ENCODE results near the gene CLEC4D. TPM values are rescaled to one million over a fixed set of nuclear protein-coding genes. Genes with fewer than 3 reads are reported as not detected.

The CLEC4D gene
- total RNA-seq (2014; rRNA removed; shearing (Covaris generic); ENCODE audit: low replicate concordance) = not detected in 2 replicates

- Histone ChIP-seq H4K20me1 (ENCODE audit: insufficient read depth, low read depth, low read length) (no peaks in the 10 kb centered on the region), H3K9me3 (ENCODE audit: low read length) (no peaks in the 10 kb centered on the region), H3K4me2 (ENCODE audit: low read depth, low read length, poor library complexity, severe bottlenecking) (no peak within 1 kb of the TSS), H3K79me2 (ENCODE audit: low read length) (no peaks in the 10 kb centered on the region), H3K9ac (ENCODE audit: low read length) (no peak within 1 kb of the TSS), H2AFZ (ENCODE audit: low read length) (no peak within 1 kb of the TSS), H3K36me3 (ENCODE audit: insufficient read depth, low read length) (no peaks in the 10 kb centered on the region), H3K9me2 (replicated peaks; ENCODE audit: insufficient read depth, low read length) (no peaks in the 10 kb centered on the region), H3K27me3 (ENCODE audit: low read length) (no peaks in the 10 kb centered on the region), H3K4me3 (ENCODE audit: low read length) (no peak within 1 kb of the TSS), H3K27ac (ENCODE audit: low read length) (no peak within 1 kb of the TSS), H3K4me1 (ENCODE audit: low read length) (peaks cover 11% of the 10 kb centered on the region)
- no peak for DNase-seq
Measured at GRCh38 chr12:8513256-8513655, at the start of gene CLEC4D. TSS of gene CLEC4D (plus strand) at chr12:8513503. CDS start at chr12:8513733, 230 bp downstream.

DNA sequence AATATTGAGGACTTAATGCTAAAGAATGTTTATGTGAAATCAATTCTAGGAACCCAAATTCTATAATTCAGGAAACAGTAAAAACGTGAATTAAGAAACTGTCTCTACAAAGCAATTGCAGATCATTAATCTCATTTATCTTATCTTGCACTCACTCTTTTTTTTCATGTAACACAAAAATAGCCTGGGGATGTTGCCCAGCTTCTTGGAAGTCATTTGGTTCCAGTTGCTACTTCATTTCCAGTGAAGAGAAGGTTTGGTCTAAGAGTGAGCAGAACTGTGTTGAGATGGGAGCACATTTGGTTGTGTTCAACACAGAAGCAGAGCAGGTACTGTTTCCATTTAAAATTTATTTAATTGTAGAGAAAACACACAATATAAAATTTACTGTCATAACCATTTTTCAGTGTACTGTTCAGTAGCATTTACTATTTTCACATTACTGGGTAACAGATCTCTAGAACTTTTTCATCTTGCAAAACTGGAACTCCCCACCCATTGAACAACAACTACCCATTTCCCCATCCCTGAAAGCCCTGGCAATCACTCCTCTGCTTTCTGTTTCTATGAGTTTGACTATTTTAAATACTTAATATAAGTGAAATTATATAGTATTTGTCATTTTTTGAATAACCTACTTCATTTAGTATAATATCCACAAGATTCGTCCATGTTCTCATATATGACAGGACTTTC lies 47.9 kb upstream of the CLEC4D start:
- H3K27me3 ChIP-seq (ENCODE audit: low read length) = 0 out of 2 replicates have a peak, but pooled peaks cover 4% of the 10 kb centered on the region
- DNase-seq = no peak
- no peak overlapping the region for H3K27ac ChIP-seq (ENCODE audit: low read length)
- H3K4me2 ChIP-seq (ENCODE audit: low read depth, low read length, poor library complexity, severe bottlenecking) = no peak overlapping the region
- peaks cover 5% of the 10 kb centered on the region; the same call in 1 of the 2 replicates for H3K9me3 ChIP-seq (ENCODE audit: low read length)
- H3K36me3 ChIP-seq (ENCODE audit: insufficient read depth, low read length) = no peaks in the 10 kb centered on the region
- H2AFZ ChIP-seq (ENCODE audit: low read length) = no peak overlapping the region
- no peaks in the 10 kb centered on the region for H3K4me1 ChIP-seq (ENCODE audit: low read length)
- H3K9ac ChIP-seq (ENCODE audit: low read length) = no peak overlapping the region
- no peaks in the 10 kb centered on the region for H3K79me2 ChIP-seq (ENCODE audit: low read length)
- H3K4me3 ChIP-seq (ENCODE audit: low read length) = no peak overlapping the region
- no peaks in the 10 kb centered on the region for H3K9me2 ChIP-seq (replicated peaks; ENCODE audit: insufficient read depth, low read length)
- H4K20me1 ChIP-seq (ENCODE audit: insufficient read depth, low read depth, low read length) = no peaks in the 10 kb centered on the region

DNA sequence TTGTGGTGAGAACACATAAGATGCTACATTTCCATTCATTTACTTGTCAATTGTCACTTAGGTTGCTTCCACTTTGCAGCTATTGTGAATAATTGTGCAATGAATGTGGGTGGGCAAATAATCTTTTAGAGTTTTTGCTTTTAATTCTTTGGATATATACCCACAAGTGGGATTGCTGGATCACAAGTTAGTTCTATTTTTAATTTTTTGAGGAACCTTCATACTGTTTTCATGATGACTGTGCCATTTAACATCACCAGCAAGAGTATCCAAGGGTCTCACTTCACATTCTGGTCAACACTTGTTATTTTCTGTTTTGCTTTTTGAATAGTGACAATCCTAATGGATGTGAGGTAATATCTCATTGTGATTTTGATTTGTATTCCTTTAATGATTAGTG lies 47.1 kb upstream of the CLEC4D start:
- H3K27me3 ChIP-seq (ENCODE audit: low read length) = 0 out of 2 replicates have a peak, but pooled peaks cover 4% of the 10 kb centered on the region
- H3K4me3 ChIP-seq (ENCODE audit: low read length) = no peak overlapping the region
- H3K9me3 ChIP-seq (ENCODE audit: low read length) = peaks cover 5% of the 10 kb centered on the region; the same call in 1 of the 2 replicates
- no peaks in the 10 kb centered on the region for H3K9me2 ChIP-seq (replicated peaks; ENCODE audit: insufficient read depth, low read length)
- no peak overlapping the region for H3K4me2 ChIP-seq (ENCODE audit: low read depth, low read length, poor library complexity, severe bottlenecking)
- no peak overlapping the region for H2AFZ ChIP-seq (ENCODE audit: low read length)
- no peaks in the 10 kb centered on the region for H3K4me1 ChIP-seq (ENCODE audit: low read length)
- no peak for DNase-seq
- no peaks in the 10 kb centered on the region for H3K36me3 ChIP-seq (ENCODE audit: insufficient read depth, low read length)
- no peaks in the 10 kb centered on the region for H3K79me2 ChIP-seq (ENCODE audit: low read length)
- H3K9ac ChIP-seq (ENCODE audit: low read length) = no peak overlapping the region
- no peak overlapping the region for H3K27ac ChIP-seq (ENCODE audit: low read length)
- H4K20me1 ChIP-seq (ENCODE audit: insufficient read depth, low read depth, low read length) = no peaks in the 10 kb centered on the region

- Histone ChIP-seq H3K9me2 (replicated peaks; ENCODE audit: insufficient read depth, low read length) (no peaks in the 10 kb centered on the region), H3K27ac (ENCODE audit: low read length) (no peak overlapping the region), H4K20me1 (ENCODE audit: insufficient read depth, low read depth, low read length) (no peaks in the 10 kb centered on the region), H3K9ac (ENCODE audit: low read length) (no peak overlapping the region), H2AFZ (ENCODE audit: low read length) (no peak overlapping the region), H3K4me3 (ENCODE audit: low read length) (no peak overlapping the region), H3K36me3 (ENCODE audit: insufficient read depth, low read length) (no peaks in the 10 kb centered on the region), H3K79me2 (ENCODE audit: low read length) (no peaks in the 10 kb centered on the region), H3K4me2 (ENCODE audit: low read depth, low read length, poor library complexity, severe bottlenecking) (no peak overlapping the region), H3K27me3 (ENCODE audit: low read length) (0 out of 2 replicates have a peak, but pooled peaks cover 4% of the 10 kb centered on the region), H3K4me1 (ENCODE audit: low read length) (no peaks in the 10 kb centered on the region), H3K9me3 (ENCODE audit: low read length) (peaks cover 5% of the 10 kb centered on the region; the same call in 1 of the 2 replicates)
- no peak for DNase-seq
Measured at GRCh38 chr12:8471090-8471489, 42.2 kb upstream of the CLEC4D start.

- Histone ChIP-seq H2AFZ (ENCODE audit: low read length) (no peak overlapping the region), H3K4me1 (ENCODE audit: low read length) (no peaks in the 10 kb centered on the region), H3K79me2 (ENCODE audit: low read length) (no peaks in the 10 kb centered on the region), H3K9me2 (replicated peaks; ENCODE audit: insufficient read depth, low read length) (no peaks in the 10 kb centered on the region), H3K36me3 (ENCODE audit: insufficient read depth, low read length) (no peaks in the 10 kb centered on the region), H3K9ac (ENCODE audit: low read length) (no peak overlapping the region), H3K27me3 (ENCODE audit: low read length) (no peaks in the 10 kb centered on the region), H3K4me2 (ENCODE audit: low read depth, low read length, poor library complexity, severe bottlenecking) (no peak overlapping the region), H4K20me1 (ENCODE audit: insufficient read depth, low read depth, low read length) (no peaks in the 10 kb centered on the region), H3K27ac (ENCODE audit: low read length) (no peak overlapping the region), H3K4me3 (ENCODE audit: low read length) (no peak overlapping the region), H3K9me3 (ENCODE audit: low read length) (no peaks in the 10 kb centered on the region)
- no peak for DNase-seq
Measured at GRCh38 chr12:8475508-8476203, 37.6 kb upstream of the CLEC4D start.

- H3K4me2 ChIP-seq (ENCODE audit: low read depth, low read length, poor library complexity, severe bottlenecking) = no peak overlapping the region
- no peak overlapping the region for H3K4me3 ChIP-seq (ENCODE audit: low read length)
- no peak for DNase-seq
- H4K20me1 ChIP-seq (ENCODE audit: insufficient read depth, low read depth, low read length) = no peaks in the 10 kb centered on the region
- no peaks in the 10 kb centered on the region for H3K27me3 ChIP-seq (ENCODE audit: low read length)
- no peak overlapping the region for H2AFZ ChIP-seq (ENCODE audit: low read length)
- no peaks in the 10 kb centered on the region for H3K36me3 ChIP-seq (ENCODE audit: insufficient read depth, low read length)
- no peak overlapping the region for H3K9ac ChIP-seq (ENCODE audit: low read length)
- no peaks in the 10 kb centered on the region for H3K9me3 ChIP-seq (ENCODE audit: low read length)
- no peak overlapping the region for H3K27ac ChIP-seq (ENCODE audit: low read length)
- no peaks in the 10 kb centered on the region for H3K4me1 ChIP-seq (ENCODE audit: low read length)
- H3K79me2 ChIP-seq (ENCODE audit: low read length) = no peaks in the 10 kb centered on the region
- H3K9me2 ChIP-seq (replicated peaks; ENCODE audit: insufficient read depth, low read length) = no peaks in the 10 kb centered on the region
Measured at GRCh38 chr12:8482571-8483061, 30.7 kb upstream of the CLEC4D start.

DNA sequence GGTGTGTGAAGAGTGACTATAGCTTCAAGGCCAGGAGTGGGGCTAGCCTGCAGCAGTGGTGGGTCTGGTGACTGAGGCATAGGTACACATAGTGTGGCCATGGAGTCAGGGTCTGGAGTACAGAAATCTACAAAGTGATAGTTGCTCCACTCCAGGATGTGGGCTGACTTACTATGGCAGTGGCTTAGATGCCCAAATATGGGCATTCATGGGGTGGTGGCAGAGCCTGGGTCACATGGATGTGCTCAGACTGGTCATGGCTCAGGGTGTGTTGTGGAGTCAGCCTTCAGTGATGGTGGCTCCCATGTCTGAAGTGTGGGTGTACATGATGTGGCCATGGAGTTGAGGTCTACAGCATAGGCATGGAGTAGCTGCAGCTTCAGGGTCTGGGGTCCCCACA lies 30.2 kb upstream of the CLEC4D start:
- Histone ChIP-seq H3K4me1 (ENCODE audit: low read length) (no peaks in the 10 kb centered on the region), H4K20me1 (ENCODE audit: insufficient read depth, low read depth, low read length) (no peaks in the 10 kb centered on the region), H3K4me2 (ENCODE audit: low read depth, low read length, poor library complexity, severe bottlenecking) (no peak overlapping the region), H3K79me2 (ENCODE audit: low read length) (no peaks in the 10 kb centered on the region), H3K9me2 (replicated peaks; ENCODE audit: insufficient read depth, low read length) (no peaks in the 10 kb centered on the region), H2AFZ (ENCODE audit: low read length) (no peak overlapping the region), H3K9ac (ENCODE audit: low read length) (no peak overlapping the region), H3K9me3 (ENCODE audit: low read length) (no peaks in the 10 kb centered on the region), H3K36me3 (ENCODE audit: insufficient read depth, low read length) (no peaks in the 10 kb centered on the region), H3K27me3 (ENCODE audit: low read length) (no peaks in the 10 kb centered on the region), H3K4me3 (ENCODE audit: low read length) (no peak overlapping the region), H3K27ac (ENCODE audit: low read length) (no peak overlapping the region)
- DNase-seq = no peak
